ENCODE data around the gene LRRK1.

The LRRK1 gene

GRCh38 chr15:101028772-101029438 is 109.7 kb downstream of the LRRK1 start:
- H3K27ac ChIP-seq: no peak overlapping the region
- TF ChIP-seq CTCF (conservative IDR thresholded peaks at IDR 0.05): no peak

- TF ChIP-seq CTCF (conservative IDR thresholded peaks at IDR 0.05): no peak
- H3K27ac ChIP-seq: no peak overlapping the region
These were observed 111.0 kb downstream of the LRRK1 start for GRCh38 chr15:101029971-101030661.

- no peak for TF ChIP-seq CTCF (conservative IDR thresholded peaks at IDR 0.05)
- no peak overlapping the region for H3K27ac ChIP-seq
These were observed 112.1 kb downstream of the LRRK1 start for GRCh38 chr15:101031213-101031612.

GRCh38 chr15:101033801-101034200 is 114.6 kb downstream of the LRRK1 start:
- H3K27ac ChIP-seq: no peak overlapping the region

GRCh38 chr15:101035611-101036010 is 116.5 kb downstream of the LRRK1 start:
- H3K27ac ChIP-seq: no peak overlapping the region
- no peak for TF ChIP-seq CTCF (conservative IDR thresholded peaks at IDR 0.05)

More at GRCh38 chr15:101033801-101034200, 114.6 kb downstream of the LRRK1 start:
- no peak for TF ChIP-seq CTCF (conservative IDR thresholded peaks at IDR 0.05)

GRCh38 chr15:101036189-101036588 is 117.0 kb downstream of the LRRK1 start:
- TF ChIP-seq CTCF (conservative IDR thresholded peaks at IDR 0.05): no peak
- H3K27ac ChIP-seq: no peak overlapping the region

- no peak overlapping the region for H3K27ac ChIP-seq
- no peak for TF ChIP-seq CTCF (conservative IDR thresholded peaks at IDR 0.05)
These were observed 118.1 kb downstream of the LRRK1 start for GRCh38 chr15:101037090-101037830.

Data from VCaP (cell line).